Mammary epithelial cell (primary cell): ENCODE measurements around the gene SOCS7.

Experiments used
- CTCF ChIP-seq, 2 donors: IDR thresholded peaks in 1 of 2; conservative IDR thresholded peaks in 1 of 2; 2 replicates each; pipeline ENCODE4 v1.5.1; 2011 to 2012; ENCODE audit warnings: inconsistent platforms in 2 of 2, low read length in 2 of 2, mild to moderate bottlenecking in 2 of 2, control low read depth in 1 of 2, low read depth in 1 of 2; ENCODE audit not compliant: insufficient read depth in 1 of 2; ENCODE audit errors: extremely low read depth in 1 of 2
- EZH2 ChIP-seq: IDR thresholded peaks from 2 replicates; pipeline ENCODE4 v1.6.1; 2012; ENCODE audit warnings: low read length, inconsistent platforms, borderline replicate concordance

- TF ChIP-seq CTCF (conservative IDR thresholded peaks at IDR 0.05 in 1 of 2, IDR thresholded peaks at IDR 0.05 in 1 of 2; ENCODE audit: extremely low read depth in 1 of 2, insufficient read depth in 1 of 2, low read depth in 1 of 2, low read length in 2 of 2) (no peak), EZH2 (no peak)
Observed at GRCh38 chr17:38361694-38362465, 10.2 kb downstream of the SOCS7 start.
